Right atrium auricular region (tissue), 2 donors: ENCODE data around the gene RFTN1. TPM values are rescaled to one million over a fixed set of nuclear protein-coding genes. Genes with fewer than 3 reads are reported as not detected.
A peak's percentile ranks its signal among the peaks of the same experiment; 100 is the strongest.

Experiments used
- DNase-seq: peaks from one replicate; pipeline ENCODE4 v3.0.0-alpha.2; 2019; ENCODE audit warnings: low spot score
- H3K27ac ChIP-seq, 2 donors: fragments of 200-600 bp; sonication (generic); 1 replicate in 1 of 2; 2 replicates in 1 of 2; pipeline ENCODE4 v1.5.1; 2016 to 2019
- H3K27me3 ChIP-seq, 2 donors: fragments of 200-600 bp; sonication (generic); one replicate each; pipeline versions ENCODE4 v1.5.1 to v1.6.0; 2017 to 2019
- H3K36me3 ChIP-seq: fragments of 200-600 bp; sonication (generic); one replicate; pipeline ENCODE4 v1.5.1; 2016
- H3K4me1 ChIP-seq, 2 donors: fragments of 200-600 bp; sonication (generic); one replicate each; pipeline versions ENCODE4 v1.5.1 to v1.6.0; 2017 to 2019
- H3K4me3 ChIP-seq, 2 donors: fragments of 200-600 bp; sonication (generic); 1 replicate in 1 of 2; 2 replicates in 1 of 2; pipeline ENCODE4 v1.5.1; 2017 to 2019; ENCODE audit warnings: mild to moderate bottlenecking in 1 of 2, moderate library complexity in 1 of 2
- H3K9me3 ChIP-seq, 2 donors: fragments of 200-600 bp; sonication (generic); one replicate each; pipeline ENCODE4 v1.5.1; 2019
- CTCF ChIP-seq, 2 donors: fragments of 200-600 bp; sonication (generic); IDR thresholded peaks; one replicate each; pipeline ENCODE4 v1.5.1; 2019; ENCODE audit warnings: antibody characterized with exemption in 2 of 2
- total RNA-seq, 2 donors: library from RNA; depleted of rRNA; stranded (reverse); fragments of >200 nt; gene quantifications; one replicate each; pipeline ENCODE4 v1.1.0, GENCODE V29; 2016

Gene RFTN1
- total RNA-seq, 2 donors from 2014 or later, result 15.9 to 33.6 TPM

GRCh38 chr3:16511681-16512434 is 1.6 kb downstream of the RFTN1 start:
- DNase-seq, result peak; percentile 86
- no peaks in the 10 kb centered on the region for H3K27me3 ChIP-seq
- H3K4me1 ChIP-seq, result peaks cover 0 to 79% of the 10 kb centered on the region in 2 donors
- no peaks in the 10 kb centered on the region for H3K36me3 ChIP-seq
- no peaks in the 10 kb centered on the region for H3K9me3 ChIP-seq
- H3K4me3 ChIP-seq, result peak overlapping the region; percentile 60 to 73
- no peak for TF ChIP-seq CTCF (IDR thresholded peaks at IDR 0.05)
- H3K27ac ChIP-seq, result peak overlapping the region; percentile 81 to 85

- no peak overlapping the region for H3K4me3 ChIP-seq
- no peak for DNase-seq
- H3K9me3 ChIP-seq, result no peaks in the 10 kb centered on the region
- peak overlapping the region; percentile 81 to 85 for H3K27ac ChIP-seq
- H3K27me3 ChIP-seq, result no peaks in the 10 kb centered on the region
- H3K4me1 ChIP-seq, result peaks cover 0 to 68% of the 10 kb centered on the region in 2 donors
- H3K36me3 ChIP-seq, result no peaks in the 10 kb centered on the region
- no peak for TF ChIP-seq CTCF (IDR thresholded peaks at IDR 0.05)
Measured at GRCh38 chr3:16510620-16511319, 2.7 kb downstream of the RFTN1 start.

- peaks cover 0 to 62% of the 10 kb centered on the region in 2 donors for H3K4me1 ChIP-seq
- peak overlapping the region; percentile 19 to 85 for H3K27ac ChIP-seq
- TF ChIP-seq CTCF (IDR thresholded peaks at IDR 0.05), result no peak
- no peak overlapping the region for H3K4me3 ChIP-seq
- H3K9me3 ChIP-seq, result no peaks in the 10 kb centered on the region
- H3K36me3 ChIP-seq, result no peaks in the 10 kb centered on the region
- DNase-seq, result no peak
- no peaks in the 10 kb centered on the region for H3K27me3 ChIP-seq
Measured at GRCh38 chr3:16509721-16510619, 3.5 kb downstream of the RFTN1 start.

- Histone ChIP-seq H3K4me1 (peaks cover 0 to 48% of the 10 kb centered on the region in 2 donors), H3K9me3 (no peaks in the 10 kb centered on the region), H3K36me3 (no peaks in the 10 kb centered on the region), H3K27me3 (no peaks in the 10 kb centered on the region), H3K4me3 (no peak overlapping the region), H3K27ac (no peak overlapping the region)
- no peak for TF ChIP-seq CTCF (IDR thresholded peaks at IDR 0.05)
- DNase-seq, result no peak
Measured at GRCh38 chr3:16508591-16508995, 4.9 kb downstream of the RFTN1 start.

- no peak overlapping the region for H3K27ac ChIP-seq
- H3K36me3 ChIP-seq, result no peaks in the 10 kb centered on the region
- no peak overlapping the region for H3K4me3 ChIP-seq
- H3K27me3 ChIP-seq, result no peaks in the 10 kb centered on the region
- no peak for DNase-seq
- H3K9me3 ChIP-seq, result no peaks in the 10 kb centered on the region
- no peak for TF ChIP-seq CTCF (IDR thresholded peaks at IDR 0.05)
- H3K4me1 ChIP-seq, result peaks cover 0 to 47% of the 10 kb centered on the region in 2 donors
Measured at GRCh38 chr3:16508243-16508578, 5.3 kb downstream of the RFTN1 start.
